Medulla oblongata (tissue), 1 donor: ENCODE measurements around the gene LNP1.
"Not testable (repeated sequence)": the region's sequence is repeated elsewhere in the genome, so short reads cannot be mapped to it uniquely, and the experiment has no call there.

ENCODE experiments used
- DNase-seq: peaks from one replicate; pipeline ENCODE4 v3.0.0-alpha.2; 2015; ENCODE audit errors: extremely low spot score

Gene LNP1

GRCh38 chr3:100429187-100429716 is 27.9 kb downstream of the LNP1 start:
- DNase-seq = no peak

GRCh38 chr3:100436951-100437350 is 35.6 kb downstream of the LNP1 start:
- no peak for DNase-seq

- DNase-seq = no peak
Measured at GRCh38 chr3:100437721-100438622, 36.6 kb downstream of the LNP1 start.

GRCh38 chr3:100438623-100438974 is 37.3 kb downstream of the LNP1 start:
- no peak for DNase-seq

- no peak for DNase-seq
Measured at GRCh38 chr3:100440895-100441294, 39.6 kb downstream of the LNP1 start.

- DNase-seq = no peak
Measured at GRCh38 chr3:100443690-100444089, 42.4 kb downstream of the LNP1 start.

GRCh38 chr3:100447067-100447466 is 45.7 kb downstream of the LNP1 start:
- not testable (repeated sequence) for DNase-seq

GRCh38 chr3:100448079-100448478 is 46.7 kb downstream of the LNP1 start:
- DNase-seq = no peak

GRCh38 chr3:100449214-100449613 is 47.9 kb downstream of the LNP1 start:
- no peak for DNase-seq

GRCh38 chr3:100454677-100455076 is 53.3 kb downstream of the LNP1 start:
- DNase-seq = no peak

GRCh38 chr3:100455841-100456550 is 54.7 kb downstream of the LNP1 start:
- DNase-seq = no peak

- no peak for DNase-seq
Measured at GRCh38 chr3:100456745-100457144, 55.4 kb downstream of the LNP1 start.

GRCh38 chr3:100457811-100458210 is 56.5 kb downstream of the LNP1 start:
- DNase-seq = no peak

GRCh38 chr3:100458814-100459213 is 57.5 kb downstream of the LNP1 start:
- DNase-seq = no peak

- DNase-seq = peak; percentile 57
Measured at GRCh38 chr3:100463002-100463401, 61.7 kb downstream of the LNP1 start.

GRCh38 chr3:100463646-100464155 is 62.4 kb downstream of the LNP1 start:
- DNase-seq = no peak

GRCh38 chr3:100465892-100466777 is 64.8 kb downstream of the LNP1 start:
- DNase-seq = no peak

GRCh38 chr3:100467133-100467532 is 65.8 kb downstream of the LNP1 start:
- DNase-seq = no peak

GRCh38 chr3:100468676-100469075 is 67.3 kb downstream of the LNP1 start:
- DNase-seq = no peak

- no peak for DNase-seq
Measured at GRCh38 chr3:100470951-100471350, 69.6 kb downstream of the LNP1 start.

- no peak for DNase-seq
Measured at GRCh38 chr3:100471444-100471843, 70.1 kb downstream of the LNP1 start.
